ENCODE results near the gene LMOD2.

LMOD2 gene

GRCh38 chr7:123657304-123657685, 1.6 kb downstream of the LMOD2 start:
- no peaks in the 10 kb centered on the region for H3K27me3 ChIP-seq (ENCODE audit: control insufficient read depth, insufficient read depth, low read length)
- H3K36me3 ChIP-seq (ENCODE audit: control insufficient read depth, insufficient read depth, low read length): no peaks in the 10 kb centered on the region
- H3K27ac ChIP-seq: no peak overlapping the region
- H2AFZ ChIP-seq: no peak overlapping the region
- no peaks in the 10 kb centered on the region for H3K9me3 ChIP-seq (ENCODE audit: control insufficient read depth, low read length)
- no peak for TF ChIP-seq CTCF (IDR thresholded peaks at IDR 0.05)
- no peaks in the 10 kb centered on the region for H3K79me2 ChIP-seq
- peaks cover 17% of the 10 kb centered on the region for H3K4me1 ChIP-seq
- no peak overlapping the region for H3K4me2 ChIP-seq (ENCODE audit: low read length)
- H3K4me3 ChIP-seq (ENCODE audit: low read depth, low read length): no peak overlapping the region
- H3K9ac ChIP-seq: no peak overlapping the region

- H3K27ac ChIP-seq: no peak overlapping the region
- TF ChIP-seq CTCF (IDR thresholded peaks at IDR 0.05): no peak
- H3K4me2 ChIP-seq (ENCODE audit: low read length): no peak overlapping the region
- no peaks in the 10 kb centered on the region for H3K27me3 ChIP-seq (ENCODE audit: control insufficient read depth, insufficient read depth, low read length)
- H3K9me3 ChIP-seq (ENCODE audit: control insufficient read depth, low read length): no peaks in the 10 kb centered on the region
- H3K36me3 ChIP-seq (ENCODE audit: control insufficient read depth, insufficient read depth, low read length): no peaks in the 10 kb centered on the region
- H3K79me2 ChIP-seq: no peaks in the 10 kb centered on the region
- peaks cover 17% of the 10 kb centered on the region for H3K4me1 ChIP-seq
- H3K4me3 ChIP-seq (ENCODE audit: low read depth, low read length): no peak overlapping the region
- H3K9ac ChIP-seq: no peak overlapping the region
- no peak overlapping the region for H2AFZ ChIP-seq
Observed at GRCh38 chr7:123658023-123658422, 2.4 kb downstream of the LMOD2 start.

GRCh38 chr7:123660514-123661354, 5.1 kb downstream of the LMOD2 start:
- peak overlapping the region; percentile 7 for H3K4me2 ChIP-seq (ENCODE audit: low read length)
- no peaks in the 10 kb centered on the region for H3K27me3 ChIP-seq (ENCODE audit: control insufficient read depth, insufficient read depth, low read length)
- H3K4me3 ChIP-seq (ENCODE audit: low read depth, low read length): no peak overlapping the region
- H3K79me2 ChIP-seq: no peaks in the 10 kb centered on the region
- H3K27ac ChIP-seq: peak overlapping the region; percentile 67
- H3K9me3 ChIP-seq (ENCODE audit: control insufficient read depth, low read length): no peaks in the 10 kb centered on the region
- H3K9ac ChIP-seq: no peak overlapping the region
- H3K4me1 ChIP-seq: peaks cover 27% of the 10 kb centered on the region
- H2AFZ ChIP-seq: peak overlapping the region; percentile 78
- no peak for TF ChIP-seq CTCF (IDR thresholded peaks at IDR 0.05)
- H3K36me3 ChIP-seq (ENCODE audit: control insufficient read depth, insufficient read depth, low read length): no peaks in the 10 kb centered on the region

- Histone ChIP-seq H2AFZ (no peak overlapping the region), H3K4me1 (peaks cover 37% of the 10 kb centered on the region), H3K4me3 (ENCODE audit: low read depth, low read length) (no peak overlapping the region), H3K4me2 (ENCODE audit: low read length) (no peak overlapping the region), H3K79me2 (no peaks in the 10 kb centered on the region), H3K27me3 (ENCODE audit: control insufficient read depth, insufficient read depth, low read length) (no peaks in the 10 kb centered on the region), H3K9ac (no peak overlapping the region), H3K36me3 (ENCODE audit: control insufficient read depth, insufficient read depth, low read length) (no peaks in the 10 kb centered on the region), H3K27ac (no peak overlapping the region), H3K9me3 (ENCODE audit: control insufficient read depth, low read length) (no peaks in the 10 kb centered on the region)
- TF ChIP-seq CTCF (IDR thresholded peaks at IDR 0.05): no peak
Observed at GRCh38 chr7:123661765-123662164, 6.1 kb downstream of the LMOD2 start.

GRCh38 chr7:123662293-123662692, 6.6 kb downstream of the LMOD2 start:
- Histone ChIP-seq H3K4me3 (ENCODE audit: low read depth, low read length) (no peak overlapping the region), H2AFZ (no peak overlapping the region), H3K4me2 (ENCODE audit: low read length) (no peak overlapping the region), H3K27ac (no peak overlapping the region), H3K9me3 (ENCODE audit: control insufficient read depth, low read length) (no peaks in the 10 kb centered on the region), H3K9ac (no peak overlapping the region), H3K4me1 (peaks cover 40% of the 10 kb centered on the region), H3K36me3 (ENCODE audit: control insufficient read depth, insufficient read depth, low read length) (no peaks in the 10 kb centered on the region), H3K79me2 (no peaks in the 10 kb centered on the region), H3K27me3 (ENCODE audit: control insufficient read depth, insufficient read depth, low read length) (no peaks in the 10 kb centered on the region)
- TF ChIP-seq CTCF (IDR thresholded peaks at IDR 0.05): no peak

Measured in parathyroid adenoma (tissue), 2 donors.